Prostate gland (tissue), 2 donors: ENCODE measurements around the gene ELL3. TPM values are rescaled to one million over a fixed set of nuclear protein-coding genes. Genes with fewer than 3 reads are reported as not detected.
"Not testable (repeated sequence)": the region's sequence is repeated elsewhere in the genome, so short reads cannot be mapped to it uniquely, and the experiment has no call there.

Source experiments
- DNase-seq: peaks from one replicate; pipeline ENCODE4 v3.0.0-alpha.2; 2019; ENCODE audit warnings: low spot score
- H3K27ac ChIP-seq, 2 donors: fragments of 200-600 bp; sonication (generic); 2 replicates each; pipeline ENCODE4 v1.5.1; 2017 to 2019
- H3K27me3 ChIP-seq: fragments of 200-600 bp; sonication (generic); replicated peaks from 2 replicates; pipeline ENCODE4 v1.5.1; 2019; ENCODE audit not compliant: insufficient read depth
- H3K36me3 ChIP-seq, 2 donors: fragments of 200-600 bp; sonication (generic); 1 replicate in 1 of 2; 2 replicates in 1 of 2; pipeline versions ENCODE4 v1.5.1 to v1.8.1; 2017 to 2019
- H3K4me1 ChIP-seq: fragments of 200-600 bp; sonication (generic); replicated peaks from 2 replicates; pipeline ENCODE4 v1.5.1; 2019
- H3K4me3 ChIP-seq, 2 donors: fragments of 200-600 bp; sonication (generic); 2 replicates each; pipeline ENCODE4 v1.5.1; 2017 to 2019
- H3K9me3 ChIP-seq: fragments of 200-600 bp; sonication (generic); 2 replicates; pipeline ENCODE4 v1.5.1; 2017
- POLR2A ChIP-seq: fragments of 450-650 bp; IDR thresholded peaks from one replicate; pipeline ENCODE4 v1.6.1; 2016; ENCODE audit warnings: antibody characterized with exemption, mild to moderate bottlenecking
- POLR2AphosphoS5 ChIP-seq: sonication (generic); formaldehyde crosslinking; IDR thresholded peaks from one replicate; pipeline ENCODE4 v1.6.1; 2017; ENCODE audit warnings: antibody characterized with exemption
- WGBS: methylation state at CpG from one replicate; pipeline ENCODE4 v1.1.5; 2018; 5-methylcytosine and 5-hydroxymethylcytosine counted together
- intact Hi-C: fragments of 100-400 bp; cut with DNase I; formaldehyde crosslinking; loops from one replicate; pipeline ENCODE4 v1.14.2; 2022
- total RNA-seq, 2 donors: library from RNA; depleted of rRNA; stranded (reverse); fragments of >200 nt; gene quantifications; one replicate each; pipeline ENCODE4 v1.1.0, GENCODE V29; 2016
- TF ChIP-seq, protein P1 (sequence below), 4 experiments: fragments of 200-600 bp in 2 of 4; fragments of 450-650 bp in 2 of 4; sonication (generic) in 2 of 4; IDR thresholded peaks; 1 replicate in 3 of 4; 2 replicates in 1 of 4; pipeline ENCODE4 v1.5.1; 2016 to 2019; ENCODE audit warnings: antibody characterized with exemption in 4 of 4, mild to moderate bottlenecking in 2 of 4, moderate library complexity in 2 of 4

ELL3 gene
- total RNA-seq, 2 donors from 2014 or later: 4.7 to 7.7 TPM

DNA sequence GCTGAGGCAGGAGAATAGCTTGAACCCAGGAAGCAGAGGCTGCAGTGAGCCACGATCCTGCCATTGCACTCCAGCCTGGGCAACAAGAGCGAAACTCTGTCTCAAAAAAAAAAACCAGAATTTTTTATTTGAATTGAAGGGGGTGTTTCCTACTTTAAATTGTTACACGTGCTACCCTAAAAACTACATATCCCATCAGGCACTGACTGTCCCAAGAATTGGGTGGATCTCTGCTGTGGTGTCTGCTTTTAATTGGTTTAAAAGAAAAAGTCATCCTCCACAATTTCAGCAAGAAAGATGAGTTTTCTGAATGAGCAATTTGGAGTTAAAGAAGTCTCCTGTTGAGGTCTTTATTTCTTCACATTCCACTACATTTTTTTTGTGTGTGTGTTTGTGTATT is 28.4 kb downstream of the ELL3 start:
- intact Hi-C loops: no loop called here
- 60% methylated on average over 3 of the region's 3 CpGs for WGBS
- no peak overlapping the region for H3K27ac ChIP-seq

DNA sequence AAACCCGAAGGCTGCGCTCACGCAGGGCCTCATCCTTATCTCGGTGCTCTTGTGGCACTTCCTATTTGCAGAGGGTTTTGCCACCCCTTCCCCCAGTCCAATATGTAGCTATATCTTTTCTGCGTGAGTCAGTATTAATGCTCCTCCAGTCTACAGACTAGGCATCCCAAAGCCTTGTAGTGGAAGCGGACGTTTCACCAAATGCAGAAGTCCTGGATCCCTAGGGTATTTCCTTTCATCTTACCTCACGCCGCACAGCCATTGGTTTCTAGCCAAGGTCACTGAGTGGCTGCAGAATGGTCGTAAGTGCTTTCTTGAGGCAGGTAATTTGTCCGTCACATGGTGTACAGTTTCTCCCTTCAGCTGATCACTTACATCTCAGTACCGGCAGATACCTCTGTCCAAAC is 29.9 kb downstream of the ELL3 start:
- under 1% methylated on average over 12 of the region's 12 CpGs for WGBS
- H3K4me3 ChIP-seq: peak overlapping the region; percentile 84 to 90
- H3K36me3 ChIP-seq, H3K27me3 ChIP-seq, intact Hi-C loops, H3K4me1 ChIP-seq, DNase-seq, H3K9me3 ChIP-seq: not testable (repeated sequence)
- H3K27ac ChIP-seq: peak overlapping the region; percentile 94 to 96

More for the DNA sequence above, 28.4 kb downstream of the ELL3 start:
- Histone ChIP-seq H3K4me1 (peaks cover 4% of the 10 kb centered on the region), H3K36me3 (no peaks in the 10 kb centered on the region), H3K9me3 (no peaks in the 10 kb centered on the region), H3K27me3 (no peaks in the 10 kb centered on the region), H3K4me3 (peak overlapping the region in 1 of 2 donors; percentile 84)
- no peak for TF ChIP-seq POLR2AphosphoS5
- TF ChIP-seq POLR2A: no peak
- TF ChIP-seq, protein P1, sequence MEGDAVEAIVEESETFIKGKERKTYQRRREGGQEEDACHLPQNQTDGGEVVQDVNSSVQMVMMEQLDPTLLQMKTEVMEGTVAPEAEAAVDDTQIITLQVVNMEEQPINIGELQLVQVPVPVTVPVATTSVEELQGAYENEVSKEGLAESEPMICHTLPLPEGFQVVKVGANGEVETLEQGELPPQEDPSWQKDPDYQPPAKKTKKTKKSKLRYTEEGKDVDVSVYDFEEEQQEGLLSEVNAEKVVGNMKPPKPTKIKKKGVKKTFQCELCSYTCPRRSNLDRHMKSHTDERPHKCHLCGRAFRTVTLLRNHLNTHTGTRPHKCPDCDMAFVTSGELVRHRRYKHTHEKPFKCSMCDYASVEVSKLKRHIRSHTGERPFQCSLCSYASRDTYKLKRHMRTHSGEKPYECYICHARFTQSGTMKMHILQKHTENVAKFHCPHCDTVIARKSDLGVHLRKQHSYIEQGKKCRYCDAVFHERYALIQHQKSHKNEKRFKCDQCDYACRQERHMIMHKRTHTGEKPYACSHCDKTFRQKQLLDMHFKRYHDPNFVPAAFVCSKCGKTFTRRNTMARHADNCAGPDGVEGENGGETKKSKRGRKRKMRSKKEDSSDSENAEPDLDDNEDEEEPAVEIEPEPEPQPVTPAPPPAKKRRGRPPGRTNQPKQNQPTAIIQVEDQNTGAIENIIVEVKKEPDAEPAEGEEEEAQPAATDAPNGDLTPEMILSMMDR (IDR thresholded peaks at IDR 0.05): no peak
- no peak for DNase-seq

DNA sequence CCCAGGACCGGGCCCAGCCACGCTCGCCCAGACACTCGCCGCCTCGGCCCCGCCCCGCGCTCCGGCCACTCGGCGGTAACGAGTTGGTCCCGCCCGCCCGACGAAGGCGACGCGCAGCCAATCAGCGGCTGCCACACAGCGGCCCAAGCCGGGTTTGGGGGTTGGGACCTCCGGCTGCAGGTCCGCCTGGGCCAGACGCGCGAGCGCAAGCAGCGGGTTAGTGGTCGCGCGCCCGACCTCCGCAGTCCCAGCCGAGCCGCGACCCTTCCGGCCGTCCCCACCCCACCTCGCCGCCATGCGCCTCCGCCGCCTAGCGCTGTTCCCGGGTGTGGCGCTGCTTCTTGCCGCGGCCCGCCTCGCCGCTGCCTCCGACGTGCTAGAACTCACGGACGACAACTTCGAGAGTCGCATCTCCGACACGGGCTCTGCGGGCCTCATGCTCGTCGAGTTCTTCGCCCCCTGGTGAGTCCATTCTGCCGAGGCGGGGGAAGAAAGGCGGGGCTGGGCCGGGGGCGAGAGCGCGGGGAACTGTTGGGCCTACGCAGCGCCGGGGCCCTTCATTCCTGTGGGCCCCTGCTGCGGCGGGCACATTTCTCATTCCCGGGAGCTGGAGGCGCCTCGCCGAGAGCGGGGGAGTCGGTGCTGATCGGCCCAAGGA is 30.4 kb downstream of the ELL3 start, which contains the start of gene PDIA3:
Gene PDIA3, plus strand, starts transcription at position 194 of the 658 bp plus-strand sequence. Its CDS starts 102 bp downstream, at position 296.
- H3K9me3 ChIP-seq, H3K27me3 ChIP-seq, H3K4me1 ChIP-seq, H3K36me3 ChIP-seq, intact Hi-C loops: not testable (repeated sequence)
- DNase-seq: peak; percentile 93
- Histone ChIP-seq H3K27ac (peak within 1 kb of the TSS; percentile 94 to 96), H3K4me3 (peak within 1 kb of the TSS; percentile 84 to 90)
- WGBS: under 1% methylated on average over 64 of the region's 84 CpGs
- TF ChIP-seq, protein P1 (IDR thresholded peaks at IDR 0.05): peak in 2 of 4 experiments; percentile 19 to 43
- TF ChIP-seq POLR2AphosphoS5 (peak; percentile 87), POLR2A (peak; percentile 98)

DNA sequence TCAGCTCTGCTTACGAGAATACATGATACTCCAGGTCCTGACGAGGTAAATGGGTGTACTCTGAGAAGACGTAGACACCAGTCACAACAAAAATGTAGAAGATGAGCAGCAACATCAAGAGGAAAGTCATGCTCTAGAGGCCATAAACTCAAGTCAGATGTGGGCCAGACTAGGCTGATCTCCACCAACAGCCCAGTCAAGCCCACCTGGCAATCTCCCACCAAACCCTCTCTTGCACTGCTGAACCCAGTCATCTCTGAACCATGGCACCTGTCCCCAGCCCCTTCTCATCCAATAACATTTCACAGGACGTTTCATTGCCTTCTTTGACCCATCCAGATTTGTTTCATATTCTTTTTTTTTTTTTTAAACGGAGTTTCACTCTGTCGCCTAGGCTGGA is 41.4 kb downstream of the ELL3 start:
- Histone ChIP-seq H3K27ac (no peak overlapping the region), H3K36me3 (no peaks in the 10 kb centered on the region), H3K4me3 (no peak overlapping the region), H3K27me3 (no peaks in the 10 kb centered on the region), H3K4me1 (no peaks in the 10 kb centered on the region), H3K9me3 (no peaks in the 10 kb centered on the region)
- WGBS: 81% methylated on average over 6 of the region's 6 CpGs
- DNase-seq: no peak
- TF ChIP-seq, protein P1 (IDR thresholded peaks at IDR 0.05): no peak
- TF ChIP-seq POLR2AphosphoS5 (no peak), POLR2A (no peak)
- intact Hi-C loops: no loop called here

DNA sequence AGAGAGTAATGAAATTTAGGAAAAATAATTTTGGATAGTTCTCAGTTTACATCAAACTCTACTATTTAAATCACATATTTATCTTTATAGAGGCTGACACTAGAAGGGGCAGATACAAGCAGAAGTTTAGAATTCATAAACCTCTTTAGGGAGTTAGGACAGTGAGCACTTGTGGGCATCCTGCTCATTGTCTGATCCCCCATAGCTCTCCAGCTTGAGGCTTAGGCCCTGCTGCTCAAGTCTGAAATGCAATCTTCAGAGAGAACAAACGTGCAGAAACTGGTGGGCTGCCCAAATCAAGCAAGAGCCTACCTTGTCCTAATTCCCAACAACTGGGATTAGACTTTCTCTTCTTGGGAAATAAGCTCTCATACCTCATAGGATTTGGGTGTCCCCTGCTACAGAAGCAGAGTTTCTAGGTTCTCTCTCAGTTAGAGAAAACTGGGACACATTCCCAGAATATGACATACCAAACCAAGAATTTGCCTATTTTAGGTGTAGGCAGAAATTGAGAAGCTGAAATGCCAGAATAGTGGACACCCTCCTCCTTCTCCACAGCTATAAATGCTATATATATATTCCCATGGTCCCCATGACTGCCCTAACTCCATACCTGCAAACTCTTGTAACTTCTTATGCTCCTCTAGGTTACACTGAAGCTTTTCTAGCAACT is 48.6 kb downstream of the ELL3 start:
- H3K9me3 ChIP-seq, H3K4me1 ChIP-seq, intact Hi-C loops, H3K4me3 ChIP-seq, H3K27ac ChIP-seq, DNase-seq, H3K36me3 ChIP-seq, H3K27me3 ChIP-seq: not testable (repeated sequence)
- 50% methylated on average over 1 of the region's 1 CpG for WGBS

DNA sequence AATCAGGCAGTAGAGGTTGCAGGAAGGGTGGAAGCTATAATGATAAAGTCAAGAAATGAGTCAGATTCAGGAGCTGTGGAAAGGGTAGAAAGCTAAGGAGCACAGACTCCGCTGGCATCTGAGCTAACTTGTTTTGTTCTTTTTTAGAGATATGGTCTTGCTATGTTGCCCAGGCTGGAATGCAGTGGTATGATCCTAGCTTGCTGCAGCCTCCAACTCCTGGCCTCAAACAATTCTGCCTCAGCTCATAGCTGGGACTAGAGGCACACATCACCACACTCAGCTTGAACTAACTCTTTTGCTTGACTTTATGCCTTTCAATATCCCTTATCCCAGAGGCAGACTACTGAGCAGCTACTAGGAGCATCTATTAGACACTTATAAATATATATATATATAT is 50.5 kb downstream of the ELL3 start:
- H3K36me3 ChIP-seq, intact Hi-C loops, H3K4me1 ChIP-seq, DNase-seq, H3K27ac ChIP-seq, H3K9me3 ChIP-seq, H3K27me3 ChIP-seq, H3K4me3 ChIP-seq: not testable (repeated sequence)
- WGBS: 100% methylated on average over 1 of the region's 1 CpG
